NOMO-1 (cell line): ENCODE data around the gene VSTM5.
"Not testable (repeated sequence)": the region's sequence is repeated elsewhere in the genome, so short reads cannot be mapped to it uniquely, and the experiment has no call there.

Experiments used
- DNase-seq, 2 experiments: peaks; one replicate each; lab custom pipeline; 2025; ENCODE audit not compliant: unreplicated experiment in 2 of 2; lab: John Stamatoyannopoulos, UW

VSTM5 gene

GRCh38 chr11:93850594-93851018 is at the start of gene VSTM5:
Gene VSTM5 (minus strand): TSS chr11:93850618. CDS start chr11:93850502, 116 bp downstream.
- DNase-seq = no peak

GRCh38 chr11:93895106-93895862 is 44.9 kb upstream of the VSTM5 start:
- DNase-seq = peak in 1 of 2 experiments; percentile 51

- DNase-seq = no peak
These were observed 40.1 kb upstream of the VSTM5 start for GRCh38 chr11:93890391-93891051.

- no peak for DNase-seq
These were observed 36.7 kb upstream of the VSTM5 start for GRCh38 chr11:93887111-93887510.

- DNase-seq = not testable (repeated sequence)
These were observed 28.7 kb upstream of the VSTM5 start for GRCh38 chr11:93879114-93879513.

- DNase-seq = no peak
These were observed 25.2 kb upstream of the VSTM5 start for GRCh38 chr11:93875637-93876036.

GRCh38 chr11:93871526-93871925 is 21.1 kb upstream of the VSTM5 start:
- no peak for DNase-seq

GRCh38 chr11:93870616-93871015 is 20.2 kb upstream of the VSTM5 start:
- DNase-seq = no peak

GRCh38 chr11:93869830-93870229 is 19.4 kb upstream of the VSTM5 start:
- no peak for DNase-seq

- not testable (repeated sequence) for DNase-seq
These were observed 18.0 kb upstream of the VSTM5 start for GRCh38 chr11:93868404-93868803.

- DNase-seq = no peak
These were observed 11.4 kb upstream of the VSTM5 start for GRCh38 chr11:93861808-93862207.

- DNase-seq = no peak
These were observed 7.8 kb upstream of the VSTM5 start for GRCh38 chr11:93858121-93858775.

- no peak for DNase-seq
These were observed 7.1 kb upstream of the VSTM5 start for GRCh38 chr11:93857413-93858120.

GRCh38 chr11:93852242-93852641 is 1.8 kb upstream of the VSTM5 start:
- DNase-seq = no peak

GRCh38 chr11:93849751-93850593 is 446 bp downstream of the VSTM5 start:
- no peak for DNase-seq

- no peak for DNase-seq
These were observed 1.2 kb downstream of the VSTM5 start for GRCh38 chr11:93849201-93849600.

- DNase-seq = no peak
These were observed 4.0 kb downstream of the VSTM5 start for GRCh38 chr11:93846411-93846810.

GRCh38 chr11:93845181-93846092 is 5.0 kb downstream of the VSTM5 start:
- no peak for DNase-seq

- DNase-seq = no peak
These were observed 5.8 kb downstream of the VSTM5 start for GRCh38 chr11:93844568-93844967.
